PC-3 (cell line): Measurements from ENCODE around the gene GOLGA8J. TPM values are rescaled to one million over a fixed set of nuclear protein-coding genes. Genes with fewer than 3 reads are reported as not detected.

ENCODE experiments used
- ATAC-seq: fragments of 200-7000 bp; cut with Tn5 transposase; 2 replicates; pipeline ENCODE4 v1.9.1; 2020; ENCODE audit warnings: mild to moderate bottlenecking, moderate library complexity
- BruUV-seq: library from RNA; stranded (reverse); fragments of 400-500 nt; replicated peaks from 2 replicates; lab custom pipeline; 2021; lab: Mats Ljungman, UMichigan
- CTCF ChIA-PET: fragments of 300-600 bp; sonication (Branson Sonifier 250); formaldehyde crosslinking; loops from one replicate; lab custom pipeline; 2022; ENCODE audit warnings: antibody characterized with exemption; lab: Charles Lee
- POLR2A ChIA-PET: fragments of 300-600 bp; sonication (Branson Sonifier 250); formaldehyde crosslinking; loops from one replicate; lab custom pipeline; 2022; ENCODE audit warnings: antibody characterized with exemption; ENCODE audit not compliant: unreplicated experiment; lab: Charles Lee
- DNase-seq: peaks from one replicate; pipeline ENCODE4 v3.0.0-alpha.2; 2015
- H2AFZ ChIP-seq: fragments of 300-600 bp; sonication (generic); 2 replicates; pipeline ENCODE4 v1.6.0; 2016; ENCODE audit warnings: antibody characterized with exemption, low read length
- H3F3A ChIP-seq: fragments of 300-600 bp; sonication (generic); one replicate; pipeline ENCODE4 v1.6.0; 2017; ENCODE audit warnings: antibody characterized with exemption, low read length, control low read depth, mild to moderate bottlenecking; ENCODE audit not compliant: unreplicated experiment
- H3K27ac ChIP-seq: fragments of 300-600 bp; sonication (generic); 2 replicates; pipeline ENCODE4 v1.5.1; 2016; ENCODE audit warnings: mild to moderate bottlenecking, low read length
- H3K27me3 ChIP-seq: fragments of 300-600 bp; sonication (generic); 2 replicates; pipeline ENCODE4 v1.6.1; 2016; ENCODE audit warnings: low read length, mixed read lengths
- H3K36me3 ChIP-seq: fragments of 300-600 bp; sonication (generic); 2 replicates; pipeline ENCODE4 v1.6.1; 2016; ENCODE audit warnings: low read depth, mixed run types, low read length, mixed read lengths
- H3K4me1 ChIP-seq: fragments of 300-600 bp; sonication (generic); 2 replicates; pipeline ENCODE4 v1.5.1; 2016; ENCODE audit warnings: low read length; ENCODE audit not compliant: insufficient read depth
- H3K4me2 ChIP-seq: fragments of 300-600 bp; sonication (generic); 2 replicates; pipeline ENCODE4 v1.6.0; 2016; ENCODE audit warnings: low read length
- H3K4me3 ChIP-seq: fragments of 300-600 bp; sonication (generic); 2 replicates; pipeline ENCODE4 v1.5.1; 2016; ENCODE audit warnings: mild to moderate bottlenecking, low read length, mixed read lengths
- H3K79me2 ChIP-seq: fragments of 300-600 bp; sonication (generic); 2 replicates; pipeline ENCODE4 v1.6.1; 2017; ENCODE audit warnings: low read length, mixed read lengths
- H3K9ac ChIP-seq: fragments of 300-600 bp; sonication (generic); 2 replicates; pipeline ENCODE4 v1.6.0; 2016; ENCODE audit warnings: mild to moderate bottlenecking, low read length
- H3K9me2 ChIP-seq: fragments of 300-600 bp; sonication (generic); replicated peaks from 2 replicates; pipeline ENCODE4 v1.6.1; 2016; ENCODE audit warnings: mixed run types, low read length, mixed read lengths
- H3K9me3 ChIP-seq: fragments of 300-600 bp; sonication (generic); 2 replicates; pipeline ENCODE4 v1.6.1; 2016; ENCODE audit warnings: low read length, mixed read lengths
- H4K20me1 ChIP-seq: fragments of 300-600 bp; sonication (generic); 2 replicates; pipeline ENCODE4 v1.6.1; 2016; ENCODE audit warnings: low read length, mixed read lengths
- CTCF ChIP-seq: fragments of 300-600 bp; sonication (generic); conservative IDR thresholded peaks from 2 replicates; pipeline ENCODE4 v1.5.1; 2017; ENCODE audit warnings: antibody characterized with exemption, low read depth, mild to moderate bottlenecking, low read length
- EZH2 ChIP-seq: fragments of 300-600 bp; sonication (generic); IDR thresholded peaks from one replicate; pipeline ENCODE4 v1.6.1; 2017; ENCODE audit warnings: antibody characterized with exemption, mild to moderate bottlenecking, low read length; ENCODE audit not compliant: unreplicated experiment
- EZH2phosphoT487 ChIP-seq: fragments of 300-600 bp; sonication (generic); IDR thresholded peaks from 2 replicates; pipeline ENCODE4 v1.6.1; 2018; ENCODE audit warnings: mild to moderate bottlenecking, antibody characterized with exemption, low read length, borderline replicate concordance
- intact Hi-C: fragments of 100-400 bp; cut with micrococcal nuclease; formaldehyde crosslinking; loops from 2 replicates; pipeline ENCODE4 v1.9.0; 2023
- total RNA-seq: library from RNA; depleted of rRNA; stranded (reverse); fragments of >200 nt; gene quantifications from 2 replicates; pipeline ENCODE4 v1.2.3, GENCODE V29; 2014

The GOLGA8J gene
- total RNA-seq, 1 experiment from 2014 or later: not detected

- Histone ChIP-seq H3K4me3 (no peak overlapping the region; the same call in 1 of the 2 replicates), H3K9me2 (no peaks in the 10 kb centered on the region), H2AFZ (peak overlapping the region; percentile 33; the same call in 1 of the 2 replicates), H3K9ac (no peak overlapping the region), H3K4me1 (peaks cover 10% of the 10 kb centered on the region), H4K20me1 (no peaks in the 10 kb centered on the region), H3K36me3 (no peaks in the 10 kb centered on the region), H3K27me3 (no peaks in the 10 kb centered on the region), H3K79me2 (no peaks in the 10 kb centered on the region), H3K9me3 (no peaks in the 10 kb centered on the region), H3K4me2 (peak overlapping the region; percentile 52), H3K27ac (no peak overlapping the region), H3F3A (no peaks in the 10 kb centered on the region)
- peak; percentile 55 for DNase-seq
- TF ChIP-seq CTCF (no peak), EZH2phosphoT487 (no peak), EZH2 (no peak)
- no TSS peak for BruUV-seq
- ChIA-PET CTCF (no interaction called here), POLR2A (no interaction called here)
- intact Hi-C loops: no loop called here
- ATAC-seq: peak; percentile 70
Observed at GRCh38 chr15:30065025-30065801, 17.5 kb upstream of the GOLGA8J start.

GRCh38 chr15:30068326-30068725, 14.4 kb upstream of the GOLGA8J start:
- Histone ChIP-seq H3K79me2 (no peaks in the 10 kb centered on the region), H3K36me3 (no peaks in the 10 kb centered on the region), H3F3A (no peaks in the 10 kb centered on the region), H3K4me2 (no peak overlapping the region), H3K9me2 (no peaks in the 10 kb centered on the region), H3K27ac (no peak overlapping the region), H3K9me3 (no peaks in the 10 kb centered on the region), H3K4me1 (peaks cover 10% of the 10 kb centered on the region), H3K9ac (no peak overlapping the region), H3K4me3 (no peak overlapping the region), H4K20me1 (no peaks in the 10 kb centered on the region), H2AFZ (no peak overlapping the region), H3K27me3 (0 out of 2 replicates have a peak, but pooled peaks cover 4% of the 10 kb centered on the region)
- DNase-seq (no peak), ATAC-seq (no peak)
- ChIA-PET CTCF (no interaction called here), POLR2A (no interaction called here)
- intact Hi-C loops: no loop called here
- TF ChIP-seq EZH2phosphoT487: no peak
- TF ChIP-seq EZH2: no peak
- TF ChIP-seq CTCF: no peak
- BruUV-seq: no TSS peak

- ChIA-PET POLR2A (no interaction called here), CTCF (no interaction called here)
- BruUV-seq: no TSS peak
- no peak for ATAC-seq
- Histone ChIP-seq H3K79me2 (no peaks in the 10 kb centered on the region), H2AFZ (no peak overlapping the region), H3K27ac (no peak overlapping the region), H3K4me2 (no peak overlapping the region), H3F3A (no peaks in the 10 kb centered on the region), H3K9me2 (no peaks in the 10 kb centered on the region), H3K27me3 (0 out of 2 replicates have a peak, but pooled peaks cover 4% of the 10 kb centered on the region), H3K36me3 (no peaks in the 10 kb centered on the region), H3K9me3 (no peaks in the 10 kb centered on the region), H3K9ac (no peak overlapping the region), H3K4me1 (no peaks in the 10 kb centered on the region), H3K4me3 (no peak overlapping the region), H4K20me1 (no peaks in the 10 kb centered on the region)
- no peak for TF ChIP-seq CTCF
- TF ChIP-seq EZH2phosphoT487: no peak
- TF ChIP-seq EZH2: no peak
- DNase-seq: no peak
- intact Hi-C loops: no loop called here
Observed at GRCh38 chr15:30072630-30073029, 10.1 kb upstream of the GOLGA8J start.
